Airway epithelial cell (primary cell): Measurements from ENCODE around the gene ZNF37A. TPM values are rescaled to one million over a fixed set of nuclear protein-coding genes. Genes with fewer than 3 reads are reported as not detected.

ENCODE experiments used
- total RNA-seq: library from RNA; depleted of rRNA; stranded (reverse); fragments of >200 nt; gene quantifications from 2 replicates; pipeline ENCODE4 v1.2.3, GENCODE V29; 2015

ZNF37A gene
- total RNA-seq, result 9.5 and 13.2 TPM in 2 replicates

DNA sequence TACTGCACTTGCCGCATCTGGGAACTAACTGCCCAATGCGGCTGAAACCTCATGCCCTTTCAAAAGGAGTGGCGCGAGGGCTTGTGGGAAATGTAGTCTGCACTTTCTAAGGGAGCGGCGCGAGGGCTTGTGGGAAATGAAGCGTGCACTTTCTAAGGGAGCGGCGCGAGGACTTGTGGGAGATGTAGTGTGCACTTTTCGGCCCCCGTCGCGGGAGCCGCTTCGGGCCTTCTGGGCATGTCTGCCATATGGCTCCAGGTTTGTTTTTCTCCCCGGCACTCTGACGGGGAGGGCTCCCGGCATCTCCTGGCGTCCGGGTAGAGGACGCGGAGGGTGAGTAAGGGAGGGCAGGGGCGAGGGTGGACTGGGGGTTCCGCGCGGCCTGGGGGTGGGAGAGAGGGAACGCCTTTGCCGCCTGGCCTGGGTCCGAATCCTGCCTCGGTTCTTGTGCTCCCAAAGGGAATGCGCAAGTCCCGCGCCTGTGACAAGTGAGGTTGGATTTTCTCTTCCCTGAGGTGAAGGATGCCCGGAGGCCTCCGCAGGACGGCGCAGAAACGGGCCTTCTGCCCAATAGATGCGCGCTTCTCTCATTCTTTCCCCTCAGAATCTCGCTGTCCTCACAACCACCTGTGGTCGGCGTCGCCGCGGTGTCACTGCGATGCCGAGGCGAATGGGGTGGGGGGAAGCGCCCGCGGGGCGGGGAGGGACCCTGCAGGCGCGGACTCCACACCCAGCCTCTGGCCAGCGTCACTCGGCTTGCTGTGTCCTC is at the start of gene ZNF37A:
Gene ZNF37A (plus strand): TSS at position 180 of the 769 bp plus-strand sequence. CDS start 2,281 bp downstream, outside the sequence.

Other genes starting within 250 kb of the ZNF37A start
- gene ZNF248, start 236.7 kb upstream of the ZNF37A start, total RNA-seq, result 1.9 and 3.9 TPM in 2 replicates
- 3.0 and 3.2 TPM in 2 replicates for gene ZNF25, start 117.7 kb upstream of the ZNF37A start, total RNA-seq
- 9.7 and 10.3 TPM in 2 replicates for gene ZNF33A, start 83.7 kb upstream of the ZNF37A start, total RNA-seq